Spinal cord (tissue), 10 donors: ENCODE results near the gene RAD51B. TPM values are rescaled to one million over a fixed set of nuclear protein-coding genes. Genes with fewer than 3 reads are reported as not detected.

Experiments
- DNase-seq, 6 donors: peaks; one replicate each; pipeline versions ENCODE4 v3.0.0 to v3.0.0-alpha.2; 2013 to 2015; ENCODE audit warnings: low spot score in 6 of 6, low read depth in 4 of 6
- H3K27ac ChIP-seq: one replicate; pipeline ENCODE4 v1.5.1; 2013; ENCODE audit warnings: low read depth, low read length, control low read depth
- H3K27me3 ChIP-seq: one replicate; pipeline ENCODE4 v1.6.1; 2013; ENCODE audit warnings: low read length; ENCODE audit not compliant: control insufficient read depth, insufficient read depth
- H3K36me3 ChIP-seq: one replicate; pipeline ENCODE4 v1.6.1; 2013; ENCODE audit warnings: low read length; ENCODE audit not compliant: control insufficient read depth, insufficient read depth
- H3K4me1 ChIP-seq: one replicate; pipeline ENCODE4 v1.6.1; 2013; ENCODE audit warnings: low read length; ENCODE audit not compliant: control insufficient read depth, insufficient read depth
- H3K4me3 ChIP-seq: one replicate; pipeline ENCODE4 v1.5.1; 2013; ENCODE audit warnings: low read depth, low read length, control low read depth
- H3K9me3 ChIP-seq: one replicate; pipeline ENCODE4 v1.6.1; 2013; ENCODE audit warnings: low read length; ENCODE audit not compliant: control insufficient read depth, insufficient read depth
- WGBS: methylation state at CpG from one replicate; pipeline ENCODE4 v1.1.5; 2013; ENCODE audit warnings: missing lambda C conversion rate; ENCODE audit not compliant: insufficient coverage; 5-methylcytosine and 5-hydroxymethylcytosine counted together
- polyA plus RNA-seq, 2 donors: library from polyadenylated mRNA; unstranded; fragments of 120-200 nt; gene quantifications; one replicate each; pipeline ENCODE4 v1.2.1, GENCODE V29; 2013; ENCODE audit not compliant: insufficient read length in 2 of 2
- total RNA-seq, 2 donors: library from RNA; depleted of rRNA in 1 of 2; stranded (reverse); fragments of 120-200 nt in 1 of 2; fragments of >200 nt in 1 of 2; gene quantifications; one replicate each; pipeline versions ENCODE4 v1.2.3 to v1.2.4, GENCODE V29; 2013 to 2014
- donor health status: healthy.

Gene RAD51B
- total and polyA plus RNA-seq, 4 donors = 5.7 to 28.9 (median 14.4) TPM

DNA sequence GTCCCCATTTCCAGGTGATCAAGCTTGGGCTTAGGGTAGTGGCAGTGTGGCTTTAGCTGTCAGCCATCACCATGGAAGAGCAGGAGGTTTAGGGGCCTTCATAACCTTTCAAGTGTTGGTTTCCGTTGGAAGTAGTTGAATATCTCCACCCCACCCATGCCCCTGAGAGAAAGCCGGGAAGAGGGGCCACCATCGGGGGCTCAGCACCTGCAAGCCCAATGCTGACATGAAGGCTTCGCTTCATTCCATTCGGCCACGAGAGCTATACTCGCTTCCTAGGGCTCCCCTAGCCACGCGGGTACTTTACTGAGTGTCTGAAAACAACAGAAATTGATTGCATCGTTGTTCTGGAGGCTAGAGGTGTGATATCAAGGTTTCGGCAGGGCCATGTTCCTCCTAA is 738.5 kb downstream of the RAD51B start:
- H3K4me1 ChIP-seq = peaks cover 17% of the 10 kb centered on the region

DNA sequence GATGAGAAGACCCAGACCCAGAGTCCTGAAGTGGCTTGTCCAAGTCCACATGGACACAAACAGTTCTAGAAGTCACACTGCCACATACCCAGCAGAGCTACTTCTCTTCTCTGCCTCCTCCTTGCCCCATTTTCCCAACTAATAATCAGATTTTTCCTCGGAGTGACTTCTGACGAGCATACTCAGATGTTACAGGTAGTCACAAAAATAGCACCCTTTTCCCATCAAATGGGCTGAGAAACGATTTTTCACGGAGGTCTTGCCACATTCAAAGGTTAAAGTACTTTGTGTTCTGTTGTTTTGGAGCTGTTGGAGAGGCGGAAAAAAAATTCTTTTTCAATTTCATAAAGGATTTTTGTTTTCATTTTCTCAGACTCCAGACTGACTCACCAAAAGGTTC is 740.4 kb downstream of the RAD51B start:
- H3K36me3 ChIP-seq = no peaks in the 10 kb centered on the region
- no peak overlapping the region for H3K4me3 ChIP-seq
- no peaks in the 10 kb centered on the region for H3K27me3 ChIP-seq
- 80% methylated on average over 2 of the region's 5 CpGs for WGBS
- DNase-seq = no peak
- peaks cover 36% of the 10 kb centered on the region for H3K4me1 ChIP-seq
- no peak overlapping the region for H3K27ac ChIP-seq
- H3K9me3 ChIP-seq = no peaks in the 10 kb centered on the region

More for the DNA sequence above, 738.5 kb downstream of the RAD51B start:
- 97% methylated on average over 11 of the region's 11 CpGs for WGBS
- no peak for DNase-seq
- H3K27ac ChIP-seq = no peak overlapping the region
- H3K4me3 ChIP-seq = no peak overlapping the region
- no peaks in the 10 kb centered on the region for H3K36me3 ChIP-seq
- no peaks in the 10 kb centered on the region for H3K9me3 ChIP-seq
- H3K27me3 ChIP-seq = no peaks in the 10 kb centered on the region

DNA sequence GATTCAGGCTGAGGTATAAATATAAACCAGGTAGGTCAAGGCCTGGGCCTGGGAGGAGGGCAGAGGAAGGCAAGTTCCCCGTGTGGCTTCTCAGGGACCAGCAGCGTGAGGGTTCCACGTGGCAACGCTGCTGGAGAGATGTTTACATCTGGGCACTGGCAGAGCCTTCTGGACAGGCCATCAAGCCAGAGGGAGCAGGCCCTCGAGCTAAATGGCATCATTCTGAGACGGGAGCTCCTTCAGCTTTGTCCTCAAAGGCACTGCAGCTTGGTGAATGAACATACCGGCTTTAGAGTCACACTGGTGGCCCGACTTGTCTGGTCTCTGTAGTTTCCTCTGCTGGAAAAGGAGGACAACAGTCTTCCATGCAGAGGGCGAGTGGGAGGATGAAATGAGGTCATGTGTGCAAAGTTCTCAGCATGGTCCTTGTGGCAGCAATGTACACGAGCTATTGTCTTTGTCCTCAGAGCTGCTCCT is 742.0 kb downstream of the RAD51B start:
- no peaks in the 10 kb centered on the region for H3K9me3 ChIP-seq
- no peak overlapping the region for H3K4me3 ChIP-seq
- no peaks in the 10 kb centered on the region for H3K36me3 ChIP-seq
- DNase-seq = peak in 2 of 6 donors; percentile 20 to 48
- WGBS = 67% methylated on average over 9 of the region's 10 CpGs
- no peaks in the 10 kb centered on the region for H3K27me3 ChIP-seq
- H3K4me1 ChIP-seq = peaks cover 42% of the 10 kb centered on the region
- peak overlapping the region; percentile 59 for H3K27ac ChIP-seq

DNA sequence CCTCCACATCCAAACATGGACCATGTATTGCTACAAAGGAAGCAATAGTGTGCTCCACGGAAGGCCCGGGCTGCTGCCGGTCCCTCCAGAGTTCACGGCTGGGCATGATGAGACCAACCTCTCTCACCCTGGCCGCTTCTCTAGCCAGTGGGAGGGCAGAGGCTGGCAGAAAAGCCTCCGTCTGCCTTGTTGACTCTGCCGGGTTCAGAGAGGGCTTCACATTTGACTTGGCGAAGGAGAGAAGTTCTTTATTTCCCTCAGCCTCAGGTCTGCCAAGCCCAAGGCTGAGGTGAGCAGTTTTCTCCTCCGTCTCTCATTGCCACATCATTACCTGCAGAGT is 743.3 kb downstream of the RAD51B start:
- WGBS = 94% methylated on average over 6 of the region's 9 CpGs
- H3K36me3 ChIP-seq = no peaks in the 10 kb centered on the region
- no peaks in the 10 kb centered on the region for H3K9me3 ChIP-seq
- DNase-seq = no peak
- no peaks in the 10 kb centered on the region for H3K27me3 ChIP-seq
- H3K27ac ChIP-seq = peak overlapping the region; percentile 43
- H3K4me3 ChIP-seq = no peak overlapping the region
- peaks cover 42% of the 10 kb centered on the region for H3K4me1 ChIP-seq

DNA sequence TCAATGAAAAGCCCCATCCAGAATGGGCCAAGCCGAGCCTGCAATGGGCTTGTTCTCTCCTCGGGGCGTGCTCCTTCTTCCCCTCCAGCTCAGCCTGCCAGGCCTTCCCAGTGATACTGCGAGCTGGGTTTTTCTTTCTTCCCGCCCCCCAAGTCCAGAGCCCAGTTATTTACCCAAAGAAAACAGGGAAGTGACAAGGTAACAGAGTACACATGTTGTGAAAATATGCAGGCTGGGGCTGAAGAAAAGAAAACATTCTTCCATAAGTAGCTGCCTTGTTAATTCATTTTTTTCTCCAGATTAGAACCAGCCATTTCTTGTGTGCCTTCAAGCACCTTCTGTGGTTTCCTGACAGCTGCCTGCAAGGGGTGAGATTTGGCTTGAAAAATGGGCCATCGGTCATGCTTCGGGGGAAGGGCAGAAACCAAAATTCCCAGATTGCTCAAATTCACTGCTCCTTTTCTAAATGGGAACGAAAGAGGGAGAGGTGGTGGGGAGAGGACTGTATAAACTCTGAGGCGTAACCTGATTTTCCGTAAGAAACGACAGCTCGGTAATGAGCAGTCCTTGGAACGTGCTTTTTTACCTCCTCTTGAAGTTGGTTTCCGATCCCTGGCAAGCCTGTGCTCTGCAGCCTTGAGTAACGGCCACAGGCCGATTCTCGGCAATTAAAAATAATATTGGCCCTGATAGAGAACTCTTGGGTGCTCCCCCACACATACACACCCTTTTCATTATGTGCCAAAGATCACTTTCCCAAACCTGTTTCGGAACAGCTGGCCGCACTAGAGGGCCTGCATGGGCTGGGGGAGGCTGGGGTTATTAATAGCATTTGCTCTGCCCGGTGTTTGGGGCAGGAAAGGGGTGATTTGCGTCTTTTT is 743.9 kb downstream of the RAD51B start:
- peak in 2 of 6 donors; percentile 40 to 59 for DNase-seq
- H3K4me1 ChIP-seq = peaks cover 44% of the 10 kb centered on the region
- H3K36me3 ChIP-seq = no peaks in the 10 kb centered on the region
- no peaks in the 10 kb centered on the region for H3K9me3 ChIP-seq
- H3K27me3 ChIP-seq = no peaks in the 10 kb centered on the region
- 68% methylated on average over 11 of the region's 21 CpGs for WGBS
- no peak overlapping the region for H3K4me3 ChIP-seq
- H3K27ac ChIP-seq = peak overlapping the region; percentile 43

- Histone ChIP-seq H3K27me3 (no peaks in the 10 kb centered on the region), H3K4me3 (no peak overlapping the region), H3K9me3 (no peaks in the 10 kb centered on the region), H3K36me3 (no peaks in the 10 kb centered on the region), H3K27ac (peak overlapping the region; percentile 43), H3K4me1 (peaks cover 52% of the 10 kb centered on the region)
- DNase-seq = no peak
- WGBS = 73% methylated on average over 14 of the region's 18 CpGs
Measured at GRCh38 chr14:68564191-68564825, 744.7 kb downstream of the RAD51B start.

- H3K27ac ChIP-seq = peak overlapping the region; percentile 43
- H3K4me3 ChIP-seq = no peak overlapping the region
- peak in 2 of 6 donors; percentile 14 to 62 for DNase-seq
- no peaks in the 10 kb centered on the region for H3K27me3 ChIP-seq
- H3K36me3 ChIP-seq = no peaks in the 10 kb centered on the region
- no peaks in the 10 kb centered on the region for H3K9me3 ChIP-seq
- 84% methylated on average over 6 of the region's 8 CpGs for WGBS
- peaks cover 60% of the 10 kb centered on the region for H3K4me1 ChIP-seq
Measured at GRCh38 chr14:68564826-68565759, 745.5 kb downstream of the RAD51B start.

- no peak for DNase-seq
- no peaks in the 10 kb centered on the region for H3K9me3 ChIP-seq
- H3K4me3 ChIP-seq = no peak overlapping the region
- 75% methylated on average over 1 of the region's 2 CpGs for WGBS
- H3K27ac ChIP-seq = peak overlapping the region; percentile 33
- no peaks in the 10 kb centered on the region for H3K27me3 ChIP-seq
- H3K4me1 ChIP-seq = peaks cover 66% of the 10 kb centered on the region
- H3K36me3 ChIP-seq = no peaks in the 10 kb centered on the region
Measured at GRCh38 chr14:68566075-68566474, 746.5 kb downstream of the RAD51B start.
